ENCODE data around the gene NRIP1.

- TF ChIP-seq CTCF (IDR thresholded peaks at IDR 0.05) (no peak), POLR2A (IDR thresholded peaks at IDR 0.05) (no peak)
These were observed 59.4 kb downstream of the NRIP1 start for GRCh38 chr21:15005391-15005790.

All from prostate gland (tissue), 2 donors.